22Rv1 (cell line): ENCODE data around the gene TNXB.

ENCODE experiments used
- H3K27ac ChIP-seq: fragments of 450-650 bp; 2 replicates; pipeline ENCODE4 v1.5.1; 2017
- ZFX ChIP-seq: fragments of 450-650 bp; IDR thresholded peaks from 2 replicates; pipeline ENCODE4 v1.6.1; 2017; ENCODE audit warnings: antibody characterized with exemption, borderline replicate concordance
- TF ChIP-seq, protein P1 (sequence below): fragments of 450-650 bp; IDR thresholded peaks from 2 replicates; pipeline ENCODE4 v1.5.1; 2017; ENCODE audit warnings: mild to moderate bottlenecking

The TNXB gene, protein sequence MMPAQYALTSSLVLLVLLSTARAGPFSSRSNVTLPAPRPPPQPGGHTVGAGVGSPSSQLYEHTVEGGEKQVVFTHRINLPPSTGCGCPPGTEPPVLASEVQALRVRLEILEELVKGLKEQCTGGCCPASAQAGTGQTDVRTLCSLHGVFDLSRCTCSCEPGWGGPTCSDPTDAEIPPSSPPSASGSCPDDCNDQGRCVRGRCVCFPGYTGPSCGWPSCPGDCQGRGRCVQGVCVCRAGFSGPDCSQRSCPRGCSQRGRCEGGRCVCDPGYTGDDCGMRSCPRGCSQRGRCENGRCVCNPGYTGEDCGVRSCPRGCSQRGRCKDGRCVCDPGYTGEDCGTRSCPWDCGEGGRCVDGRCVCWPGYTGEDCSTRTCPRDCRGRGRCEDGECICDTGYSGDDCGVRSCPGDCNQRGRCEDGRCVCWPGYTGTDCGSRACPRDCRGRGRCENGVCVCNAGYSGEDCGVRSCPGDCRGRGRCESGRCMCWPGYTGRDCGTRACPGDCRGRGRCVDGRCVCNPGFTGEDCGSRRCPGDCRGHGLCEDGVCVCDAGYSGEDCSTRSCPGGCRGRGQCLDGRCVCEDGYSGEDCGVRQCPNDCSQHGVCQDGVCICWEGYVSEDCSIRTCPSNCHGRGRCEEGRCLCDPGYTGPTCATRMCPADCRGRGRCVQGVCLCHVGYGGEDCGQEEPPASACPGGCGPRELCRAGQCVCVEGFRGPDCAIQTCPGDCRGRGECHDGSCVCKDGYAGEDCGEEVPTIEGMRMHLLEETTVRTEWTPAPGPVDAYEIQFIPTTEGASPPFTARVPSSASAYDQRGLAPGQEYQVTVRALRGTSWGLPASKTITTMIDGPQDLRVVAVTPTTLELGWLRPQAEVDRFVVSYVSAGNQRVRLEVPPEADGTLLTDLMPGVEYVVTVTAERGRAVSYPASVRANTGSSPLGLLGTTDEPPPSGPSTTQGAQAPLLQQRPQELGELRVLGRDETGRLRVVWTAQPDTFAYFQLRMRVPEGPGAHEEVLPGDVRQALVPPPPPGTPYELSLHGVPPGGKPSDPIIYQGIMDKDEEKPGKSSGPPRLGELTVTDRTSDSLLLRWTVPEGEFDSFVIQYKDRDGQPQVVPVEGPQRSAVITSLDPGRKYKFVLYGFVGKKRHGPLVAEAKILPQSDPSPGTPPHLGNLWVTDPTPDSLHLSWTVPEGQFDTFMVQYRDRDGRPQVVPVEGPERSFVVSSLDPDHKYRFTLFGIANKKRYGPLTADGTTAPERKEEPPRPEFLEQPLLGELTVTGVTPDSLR (N-terminal part only)

DNA sequence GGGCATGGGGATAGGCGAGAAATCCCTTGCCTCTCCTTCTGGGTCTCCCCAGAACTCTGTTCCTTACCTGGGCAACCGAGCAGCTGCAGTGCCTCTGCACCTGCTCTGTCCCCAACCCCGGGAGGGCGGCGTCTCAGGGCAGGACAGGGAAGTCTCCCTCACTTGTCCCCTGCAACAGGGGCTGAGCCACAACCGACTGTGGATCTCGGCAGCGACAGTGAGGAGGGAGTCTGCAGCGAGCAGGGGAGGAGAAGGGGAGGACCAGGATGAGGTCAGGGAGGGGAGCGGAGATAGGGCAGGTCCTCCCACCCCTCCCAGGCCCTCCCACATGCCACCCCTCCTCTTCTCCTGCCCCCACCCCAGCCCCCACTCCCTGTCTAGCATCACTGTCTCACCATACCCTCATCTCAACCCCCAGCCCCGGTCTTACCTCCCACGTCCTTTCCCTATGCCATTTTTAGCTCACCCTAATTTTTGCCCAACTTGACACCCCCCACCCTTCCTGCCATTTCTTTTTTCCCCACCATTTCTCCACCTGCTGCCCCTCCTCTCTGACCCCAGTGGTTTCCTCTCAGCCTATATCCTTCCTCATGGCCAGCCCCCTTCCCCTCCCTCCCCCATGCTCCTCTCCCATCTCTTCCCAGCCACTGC is at the start of gene TNXB:
TNXB (minus strand) TSS at position 225 of the 651 bp plus-strand sequence. CDS start 11,140 bp downstream, outside the sequence.
- TF ChIP-seq ZFX: no peak
- TF ChIP-seq, protein P1, sequence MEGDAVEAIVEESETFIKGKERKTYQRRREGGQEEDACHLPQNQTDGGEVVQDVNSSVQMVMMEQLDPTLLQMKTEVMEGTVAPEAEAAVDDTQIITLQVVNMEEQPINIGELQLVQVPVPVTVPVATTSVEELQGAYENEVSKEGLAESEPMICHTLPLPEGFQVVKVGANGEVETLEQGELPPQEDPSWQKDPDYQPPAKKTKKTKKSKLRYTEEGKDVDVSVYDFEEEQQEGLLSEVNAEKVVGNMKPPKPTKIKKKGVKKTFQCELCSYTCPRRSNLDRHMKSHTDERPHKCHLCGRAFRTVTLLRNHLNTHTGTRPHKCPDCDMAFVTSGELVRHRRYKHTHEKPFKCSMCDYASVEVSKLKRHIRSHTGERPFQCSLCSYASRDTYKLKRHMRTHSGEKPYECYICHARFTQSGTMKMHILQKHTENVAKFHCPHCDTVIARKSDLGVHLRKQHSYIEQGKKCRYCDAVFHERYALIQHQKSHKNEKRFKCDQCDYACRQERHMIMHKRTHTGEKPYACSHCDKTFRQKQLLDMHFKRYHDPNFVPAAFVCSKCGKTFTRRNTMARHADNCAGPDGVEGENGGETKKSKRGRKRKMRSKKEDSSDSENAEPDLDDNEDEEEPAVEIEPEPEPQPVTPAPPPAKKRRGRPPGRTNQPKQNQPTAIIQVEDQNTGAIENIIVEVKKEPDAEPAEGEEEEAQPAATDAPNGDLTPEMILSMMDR: no peak
- H3K27ac ChIP-seq: no peak within 1 kb of the TSS

- H3K27ac ChIP-seq: no peak overlapping the region
- TF ChIP-seq, protein P1: no peak
- no peak for TF ChIP-seq ZFX
These were observed 48.9 kb upstream of the TNXB start for GRCh38 chr6:32158052-32158451.

- no peak overlapping the region for H3K27ac ChIP-seq
- TF ChIP-seq ZFX: no peak
These were observed 47.8 kb upstream of the TNXB start for GRCh38 chr6:32156891-32157290.

- no peak for TF ChIP-seq ZFX
- TF ChIP-seq, protein P1: peak; percentile 83
- peak overlapping the region; percentile 86 for H3K27ac ChIP-seq
These were observed 45.5 kb upstream of the TNXB start for GRCh38 chr6:32154514-32155161.

- TF ChIP-seq, protein P1: no peak
- TF ChIP-seq ZFX: no peak
- peak within 1 kb of the TSS; percentile 86 for H3K27ac ChIP-seq
These were observed 44.7 kb upstream of the TNXB start, which contains the start of gene PPT2 for GRCh38 chr6:32153564-32154513. Gene PPT2, plus strand, starts transcription at chr6:32154141. Its CDS starts 454 bp downstream, at chr6:32154595.

GRCh38 chr6:32152769-32153563 is 43.8 kb upstream of the TNXB start:
- peak overlapping the region; percentile 86 for H3K27ac ChIP-seq
- TF ChIP-seq ZFX: no peak
- TF ChIP-seq, protein P1: no peak
